Nephron progenitor cell (in vitro differentiated cells): ENCODE data around the gene OR8G1.

Experiments
- DNase-seq: peaks from one replicate; pipeline ENCODE4 v3.0.0; 2021
- H3K27ac Mint-ChIP-seq: 2 replicates; pipeline ENCODE4 v1.8.0; 2021; ENCODE audit warnings: mild to moderate bottlenecking, moderate library complexity, mixed read lengths
- H3K27me3 Mint-ChIP-seq: 2 replicates; pipeline ENCODE4 v1.8.0; 2021; ENCODE audit warnings: mild to moderate bottlenecking, low read depth, mixed read lengths; ENCODE audit not compliant: poor library complexity
- H3K36me3 Mint-ChIP-seq: 2 replicates; pipeline ENCODE4 v1.8.0; 2021; ENCODE audit warnings: low read depth, mixed read lengths
- H3K4me1 Mint-ChIP-seq: 2 replicates; pipeline ENCODE4 v1.8.0; 2021; ENCODE audit warnings: mixed read lengths
- H3K4me3 Mint-ChIP-seq: 2 replicates; pipeline ENCODE4 v1.8.0; 2021; ENCODE audit warnings: mild to moderate bottlenecking, moderate library complexity, mixed read lengths
- H3K9me3 Mint-ChIP-seq: 2 replicates; pipeline ENCODE4 v1.8.0; 2021; ENCODE audit warnings: mild to moderate bottlenecking, moderate library complexity, mixed read lengths
- TF ChIP-seq, protein P1 (sequence below): fragments of 200-600 bp; sonication (generic); IDR thresholded peaks from 2 replicates; pipeline ENCODE4 v1.5.0; 2021; ENCODE audit warnings: antibody characterized with exemption

Gene OR8G1

DNA sequence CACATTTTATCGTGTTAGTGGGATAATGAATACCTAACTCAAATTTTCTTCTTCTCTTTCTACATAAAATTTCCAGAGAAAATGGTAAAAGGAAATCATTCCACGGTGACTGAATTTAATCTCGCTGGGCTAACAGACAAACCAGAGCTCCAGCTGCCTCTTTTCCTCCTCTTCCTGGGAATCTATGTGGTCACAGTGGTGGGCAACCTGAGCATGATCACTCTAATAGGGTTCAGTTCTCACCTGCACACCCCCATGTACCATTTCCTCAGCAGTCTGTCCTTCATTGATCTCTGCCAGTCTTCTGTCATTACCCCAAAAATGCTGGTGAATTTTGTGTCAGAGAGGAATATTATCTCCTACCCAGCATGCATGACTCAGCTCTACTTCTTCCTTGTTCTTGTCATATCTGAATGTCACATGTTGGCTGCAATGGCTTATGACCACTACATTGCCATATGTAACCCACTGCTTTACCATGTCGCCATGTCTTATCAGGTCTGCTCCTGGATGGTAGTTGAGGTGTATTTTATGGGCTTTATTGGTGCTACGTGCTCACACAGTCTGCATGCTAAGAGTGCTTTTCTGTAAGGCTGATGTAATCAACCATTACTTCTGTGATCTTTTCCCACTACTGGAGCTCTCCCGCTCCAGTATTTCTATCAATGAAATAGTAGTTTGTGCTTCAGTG, 33.6 kb upstream of the OR8G1 start:
- Mint-ChIP-seq H3K36me3 (no peaks in the 10 kb centered on the region), H3K27me3 (peaks cover 3% of the 10 kb centered on the region)
- DNase-seq = no peak

DNA sequence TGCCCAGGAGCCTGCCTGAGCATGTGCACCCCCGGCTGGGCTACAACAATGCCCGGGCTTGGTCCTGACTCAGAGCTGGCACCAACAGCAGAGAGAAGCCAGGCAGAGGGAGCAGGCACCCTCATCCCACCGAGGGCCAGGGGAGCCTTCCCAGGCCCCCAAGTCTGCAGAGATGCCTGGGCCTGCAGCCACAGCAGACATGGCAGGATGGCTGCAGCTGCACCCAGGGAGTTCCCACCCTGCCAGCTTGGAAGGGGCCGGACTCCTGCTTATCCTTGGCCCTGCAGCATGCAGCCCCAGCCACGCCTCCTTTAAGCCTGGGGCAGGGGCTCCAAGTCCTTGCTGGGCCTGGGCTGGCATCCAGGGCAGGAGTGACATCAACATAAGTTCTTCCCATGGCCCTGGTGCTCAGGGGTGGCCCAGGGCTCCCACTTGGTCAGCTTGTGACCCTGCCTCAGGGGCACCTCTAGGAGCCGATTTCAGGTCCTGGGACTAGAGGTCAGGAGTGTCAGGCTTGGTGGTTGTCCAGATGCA, 31.0 kb upstream of the OR8G1 start:
- no peak for DNase-seq
- Mint-ChIP-seq H3K4me1 (no peaks in the 10 kb centered on the region), H3K27ac (no peak overlapping the region), H3K4me3 (no peak overlapping the region), H3K9me3 (no peaks in the 10 kb centered on the region), H3K27me3 (peaks cover 8% of the 10 kb centered on the region), H3K36me3 (no peaks in the 10 kb centered on the region)
- TF ChIP-seq, protein P1, sequence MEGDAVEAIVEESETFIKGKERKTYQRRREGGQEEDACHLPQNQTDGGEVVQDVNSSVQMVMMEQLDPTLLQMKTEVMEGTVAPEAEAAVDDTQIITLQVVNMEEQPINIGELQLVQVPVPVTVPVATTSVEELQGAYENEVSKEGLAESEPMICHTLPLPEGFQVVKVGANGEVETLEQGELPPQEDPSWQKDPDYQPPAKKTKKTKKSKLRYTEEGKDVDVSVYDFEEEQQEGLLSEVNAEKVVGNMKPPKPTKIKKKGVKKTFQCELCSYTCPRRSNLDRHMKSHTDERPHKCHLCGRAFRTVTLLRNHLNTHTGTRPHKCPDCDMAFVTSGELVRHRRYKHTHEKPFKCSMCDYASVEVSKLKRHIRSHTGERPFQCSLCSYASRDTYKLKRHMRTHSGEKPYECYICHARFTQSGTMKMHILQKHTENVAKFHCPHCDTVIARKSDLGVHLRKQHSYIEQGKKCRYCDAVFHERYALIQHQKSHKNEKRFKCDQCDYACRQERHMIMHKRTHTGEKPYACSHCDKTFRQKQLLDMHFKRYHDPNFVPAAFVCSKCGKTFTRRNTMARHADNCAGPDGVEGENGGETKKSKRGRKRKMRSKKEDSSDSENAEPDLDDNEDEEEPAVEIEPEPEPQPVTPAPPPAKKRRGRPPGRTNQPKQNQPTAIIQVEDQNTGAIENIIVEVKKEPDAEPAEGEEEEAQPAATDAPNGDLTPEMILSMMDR = no peak

More for the DNA sequence above, 33.6 kb upstream of the OR8G1 start:
- H3K9me3 Mint-ChIP-seq = no peaks in the 10 kb centered on the region
- TF ChIP-seq, protein P1 = no peak
- no peak overlapping the region for H3K27ac Mint-ChIP-seq
- H3K4me3 Mint-ChIP-seq = no peak overlapping the region
- H3K4me1 Mint-ChIP-seq = no peaks in the 10 kb centered on the region

DNA sequence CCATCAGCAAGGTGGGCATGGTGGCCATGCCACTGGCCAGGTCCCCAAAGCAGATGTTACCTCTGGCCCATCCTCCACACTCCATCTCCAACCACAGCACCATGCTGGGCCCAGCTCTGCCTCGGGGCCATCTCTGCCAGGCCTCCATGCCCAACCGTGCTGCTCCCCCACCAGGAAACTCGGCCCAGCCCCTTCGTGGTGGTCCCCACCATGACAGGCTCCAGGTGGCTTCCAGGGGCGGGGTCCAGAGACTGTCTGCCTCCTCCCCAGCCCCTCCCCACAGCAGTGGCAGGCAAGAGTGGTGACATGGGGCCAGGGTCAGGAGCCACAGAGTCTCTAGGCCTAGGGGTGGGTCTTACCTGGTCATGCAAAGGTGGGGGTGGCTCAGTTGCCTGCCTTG, 30.5 kb upstream of the OR8G1 start:
- Mint-ChIP-seq H3K27ac (no peak overlapping the region), H3K9me3 (no peaks in the 10 kb centered on the region), H3K4me3 (no peak overlapping the region), H3K27me3 (peaks cover 13% of the 10 kb centered on the region), H3K36me3 (no peaks in the 10 kb centered on the region), H3K4me1 (no peaks in the 10 kb centered on the region)
- TF ChIP-seq, protein P1 = no peak
- DNase-seq = no peak

- TF ChIP-seq, protein P1 = no peak
- Mint-ChIP-seq H3K27ac (no peak overlapping the region), H3K9me3 (no peaks in the 10 kb centered on the region), H3K27me3 (peaks cover 15% of the 10 kb centered on the region), H3K4me3 (no peak overlapping the region), H3K4me1 (no peaks in the 10 kb centered on the region), H3K36me3 (no peaks in the 10 kb centered on the region)
- no peak for DNase-seq
Measured at GRCh38 chr11:124211321-124211720, 29.6 kb upstream of the OR8G1 start.

- no peaks in the 10 kb centered on the region for H3K4me1 Mint-ChIP-seq
- H3K4me3 Mint-ChIP-seq = no peak overlapping the region
- H3K9me3 Mint-ChIP-seq = no peaks in the 10 kb centered on the region
- H3K36me3 Mint-ChIP-seq = no peaks in the 10 kb centered on the region
- TF ChIP-seq, protein P1 = no peak
- no peak overlapping the region for H3K27ac Mint-ChIP-seq
- H3K27me3 Mint-ChIP-seq = peaks cover 17% of the 10 kb centered on the region
- no peak for DNase-seq
Measured at GRCh38 chr11:124214027-124214426, 26.9 kb upstream of the OR8G1 start.

DNA sequence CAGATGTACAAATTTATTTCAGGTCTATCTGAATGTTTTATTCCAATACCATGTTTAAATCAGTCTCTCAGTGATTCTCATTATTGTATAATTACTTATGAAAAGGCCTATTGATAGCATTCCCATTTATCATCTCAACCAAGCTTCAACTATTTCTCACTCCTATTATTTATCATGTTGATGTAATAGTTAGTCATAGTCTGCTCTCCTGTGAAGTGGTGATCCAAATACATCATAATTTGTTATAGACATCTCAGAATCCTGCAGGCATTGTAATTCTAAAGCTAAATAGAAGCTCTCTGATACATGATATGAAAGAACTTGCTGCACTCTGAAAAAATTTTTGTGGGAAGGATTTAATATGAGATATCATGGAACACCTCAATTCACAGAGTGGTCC, 21.8 kb upstream of the OR8G1 start:
- H3K9me3 Mint-ChIP-seq = no peaks in the 10 kb centered on the region

More for the DNA sequence above, 21.8 kb upstream of the OR8G1 start:
- Mint-ChIP-seq H3K27ac (no peak overlapping the region), H3K4me3 (no peak overlapping the region), H3K36me3 (no peaks in the 10 kb centered on the region), H3K27me3 (peaks cover 23% of the 10 kb centered on the region), H3K4me1 (no peaks in the 10 kb centered on the region)
- no peak for DNase-seq
- TF ChIP-seq, protein P1 = no peak
